Keratinocyte (primary cell): Measurements from ENCODE around the gene ABCC8.

Experiments used
- EZH2 ChIP-seq: IDR thresholded peaks from one replicate; pipeline ENCODE4 v1.6.1; 2012; ENCODE audit warnings: inconsistent platforms, mild to moderate bottlenecking, low read length, moderate library complexity
- TF ChIP-seq, protein P1 (sequence below), 3 experiments: IDR thresholded peaks in 1 of 3; conservative IDR thresholded peaks in 1 of 3; optimal IDR thresholded peaks in 1 of 3; 2 replicates in 2 of 3; 3 replicates in 1 of 3; pipeline versions ENCODE3 to v1.5.1; 2011; ENCODE audit warnings: low read length in 3 of 3, mild to moderate bottlenecking in 3 of 3, moderate library complexity in 2 of 3, control low read depth in 1 of 3, inconsistent platforms in 1 of 3; ENCODE audit not compliant: insufficient read depth in 2 of 3; ENCODE audit errors: extremely low read depth in 1 of 3

DNA sequence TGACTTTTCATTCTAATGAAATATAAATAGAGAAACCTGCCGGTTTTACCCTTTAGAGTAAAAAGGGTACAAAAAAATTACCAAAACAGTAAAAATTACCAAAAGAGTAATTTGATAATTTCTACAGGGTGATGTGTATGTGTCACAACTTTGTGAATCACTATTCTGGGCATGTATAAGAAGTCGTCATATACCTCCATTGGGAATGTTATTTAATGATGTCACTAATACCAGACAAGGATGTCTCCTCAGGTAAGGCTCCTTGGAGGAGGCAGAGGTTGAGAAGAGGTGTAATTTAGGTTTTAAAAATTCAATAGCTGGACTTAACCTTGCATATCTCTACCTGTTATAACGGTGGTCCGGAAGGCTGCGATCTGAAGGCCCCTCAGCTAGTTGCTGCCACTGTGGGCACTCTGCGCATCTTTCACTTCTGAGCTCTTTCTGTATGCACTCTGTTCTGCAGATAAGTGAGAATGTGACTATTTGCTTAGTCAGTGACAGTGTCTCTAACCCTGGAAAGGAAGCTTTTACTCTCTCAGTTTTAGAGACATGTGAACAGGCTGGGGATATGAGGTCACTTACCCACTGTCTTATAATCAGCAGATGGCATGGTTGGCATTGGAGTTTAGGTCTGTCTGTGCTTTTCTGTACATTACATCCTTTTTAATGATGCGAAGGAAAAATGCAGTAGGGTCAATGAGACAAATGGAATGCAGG lies 126.0 kb downstream of the ABCC8 start:
- no peak for TF ChIP-seq EZH2
- TF ChIP-seq, protein P1, sequence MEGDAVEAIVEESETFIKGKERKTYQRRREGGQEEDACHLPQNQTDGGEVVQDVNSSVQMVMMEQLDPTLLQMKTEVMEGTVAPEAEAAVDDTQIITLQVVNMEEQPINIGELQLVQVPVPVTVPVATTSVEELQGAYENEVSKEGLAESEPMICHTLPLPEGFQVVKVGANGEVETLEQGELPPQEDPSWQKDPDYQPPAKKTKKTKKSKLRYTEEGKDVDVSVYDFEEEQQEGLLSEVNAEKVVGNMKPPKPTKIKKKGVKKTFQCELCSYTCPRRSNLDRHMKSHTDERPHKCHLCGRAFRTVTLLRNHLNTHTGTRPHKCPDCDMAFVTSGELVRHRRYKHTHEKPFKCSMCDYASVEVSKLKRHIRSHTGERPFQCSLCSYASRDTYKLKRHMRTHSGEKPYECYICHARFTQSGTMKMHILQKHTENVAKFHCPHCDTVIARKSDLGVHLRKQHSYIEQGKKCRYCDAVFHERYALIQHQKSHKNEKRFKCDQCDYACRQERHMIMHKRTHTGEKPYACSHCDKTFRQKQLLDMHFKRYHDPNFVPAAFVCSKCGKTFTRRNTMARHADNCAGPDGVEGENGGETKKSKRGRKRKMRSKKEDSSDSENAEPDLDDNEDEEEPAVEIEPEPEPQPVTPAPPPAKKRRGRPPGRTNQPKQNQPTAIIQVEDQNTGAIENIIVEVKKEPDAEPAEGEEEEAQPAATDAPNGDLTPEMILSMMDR (optimal IDR thresholded peaks at IDR 0.05 in 1 of 3, IDR thresholded peaks at IDR 0.05 in 1 of 3, conservative IDR thresholded peaks at IDR 0.05 in 1 of 3; ENCODE audit: extremely low read depth in 1 of 3, insufficient read depth in 2 of 3, low read length in 3 of 3) = no peak
